ENCODE results near the gene KCTD10.
"Not testable (repeated sequence)": the region's sequence is repeated elsewhere in the genome, so short reads cannot be mapped to it uniquely, and the experiment has no call there.

Gene KCTD10

GRCh38 chr12:109421355-109422087 is 55.6 kb downstream of the KCTD10 start:
- DNase-seq (ENCODE audit: low read depth in 2 of 2): no peak

GRCh38 chr12:109418848-109419480 is 58.1 kb downstream of the KCTD10 start:
- no peak for DNase-seq (ENCODE audit: low read depth in 2 of 2)

- not testable (repeated sequence) for DNase-seq (ENCODE audit: low read depth in 2 of 2)
Measured at GRCh38 chr12:109406147-109406546, 71.0 kb downstream of the KCTD10 start.

GRCh38 chr12:109404841-109405240 is 72.3 kb downstream of the KCTD10 start:
- not testable (repeated sequence) for DNase-seq (ENCODE audit: low read depth in 2 of 2)
